Chondrocyte (in vitro differentiated cells): Measurements from ENCODE around the gene NBAS. TPM values are rescaled to one million over a fixed set of nuclear protein-coding genes. Genes with fewer than 3 reads are reported as not detected.

ENCODE experiments used
- DNase-seq: peaks from one replicate; pipeline ENCODE4 v3.0.0; 2021; ENCODE audit warnings: mixed read lengths, low spot score
- H3K27ac Mint-ChIP-seq: one replicate; pipeline ENCODE4 v1.8.0; 2021; ENCODE audit warnings: mild to moderate bottlenecking, moderate library complexity, mixed read lengths; ENCODE audit not compliant: unreplicated experiment
- H3K27me3 Mint-ChIP-seq: 2 replicates; pipeline ENCODE4 v1.8.0; 2021; ENCODE audit warnings: low read depth, mixed read lengths
- H3K36me3 Mint-ChIP-seq: 2 replicates; pipeline ENCODE4 v1.8.0; 2021; ENCODE audit warnings: low read depth, mixed read lengths
- H3K4me1 Mint-ChIP-seq: 2 replicates; pipeline ENCODE4 v1.8.0; 2021; ENCODE audit warnings: low read depth, mild to moderate bottlenecking, mixed read lengths
- H3K4me3 Mint-ChIP-seq: one replicate; pipeline ENCODE4 v1.8.0; 2021; ENCODE audit warnings: mild to moderate bottlenecking, moderate library complexity, mixed read lengths; ENCODE audit not compliant: unreplicated experiment
- H3K9me3 Mint-ChIP-seq: 2 replicates; pipeline ENCODE4 v1.8.0; 2021; ENCODE audit warnings: low read depth, mixed read lengths
- total RNA-seq: library from RNA; stranded (reverse); gene quantifications from 3 replicates; pipeline ENCODE4 v1.2.1, GENCODE V29; 2021
- TF ChIP-seq, protein P1 (sequence below): fragments of 200-600 bp; sonication (generic); IDR thresholded peaks from 2 replicates; pipeline ENCODE4 v1.5.0; 2021; ENCODE audit warnings: antibody characterized with exemption, mild to moderate bottlenecking, moderate library complexity

Gene NBAS
- total RNA-seq, 1 donor from 2014 or later: 47.6 TPM

DNA sequence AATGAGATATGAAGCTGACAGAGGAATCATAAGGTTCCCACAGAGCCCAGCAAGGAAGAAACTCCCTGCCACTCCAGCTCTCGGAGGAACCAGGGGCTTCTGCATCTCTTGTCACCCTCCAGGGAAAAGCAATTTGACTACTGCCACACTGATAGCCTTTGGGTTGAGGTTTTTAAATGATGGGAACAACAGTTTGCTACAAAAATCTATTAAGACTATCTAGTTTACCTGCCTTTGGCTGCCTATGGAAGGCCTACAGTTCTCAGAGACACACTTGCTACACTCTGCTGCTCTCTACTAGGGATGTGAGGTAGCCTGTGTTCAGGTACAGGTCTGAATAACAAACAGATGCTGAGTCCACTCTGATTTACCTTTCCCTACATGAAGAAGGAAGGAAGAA lies 161.9 kb downstream of the NBAS start:
- H3K27me3 Mint-ChIP-seq: no peaks in the 10 kb centered on the region
- H3K27ac Mint-ChIP-seq: no peak overlapping the region
- peaks cover 15% of the 10 kb centered on the region for H3K36me3 Mint-ChIP-seq
- no peak for DNase-seq
- no peaks in the 10 kb centered on the region for H3K4me1 Mint-ChIP-seq
- H3K9me3 Mint-ChIP-seq: peaks cover 6% of the 10 kb centered on the region
- TF ChIP-seq, protein P1, sequence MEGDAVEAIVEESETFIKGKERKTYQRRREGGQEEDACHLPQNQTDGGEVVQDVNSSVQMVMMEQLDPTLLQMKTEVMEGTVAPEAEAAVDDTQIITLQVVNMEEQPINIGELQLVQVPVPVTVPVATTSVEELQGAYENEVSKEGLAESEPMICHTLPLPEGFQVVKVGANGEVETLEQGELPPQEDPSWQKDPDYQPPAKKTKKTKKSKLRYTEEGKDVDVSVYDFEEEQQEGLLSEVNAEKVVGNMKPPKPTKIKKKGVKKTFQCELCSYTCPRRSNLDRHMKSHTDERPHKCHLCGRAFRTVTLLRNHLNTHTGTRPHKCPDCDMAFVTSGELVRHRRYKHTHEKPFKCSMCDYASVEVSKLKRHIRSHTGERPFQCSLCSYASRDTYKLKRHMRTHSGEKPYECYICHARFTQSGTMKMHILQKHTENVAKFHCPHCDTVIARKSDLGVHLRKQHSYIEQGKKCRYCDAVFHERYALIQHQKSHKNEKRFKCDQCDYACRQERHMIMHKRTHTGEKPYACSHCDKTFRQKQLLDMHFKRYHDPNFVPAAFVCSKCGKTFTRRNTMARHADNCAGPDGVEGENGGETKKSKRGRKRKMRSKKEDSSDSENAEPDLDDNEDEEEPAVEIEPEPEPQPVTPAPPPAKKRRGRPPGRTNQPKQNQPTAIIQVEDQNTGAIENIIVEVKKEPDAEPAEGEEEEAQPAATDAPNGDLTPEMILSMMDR: no peak
- H3K4me3 Mint-ChIP-seq: no peak overlapping the region

DNA sequence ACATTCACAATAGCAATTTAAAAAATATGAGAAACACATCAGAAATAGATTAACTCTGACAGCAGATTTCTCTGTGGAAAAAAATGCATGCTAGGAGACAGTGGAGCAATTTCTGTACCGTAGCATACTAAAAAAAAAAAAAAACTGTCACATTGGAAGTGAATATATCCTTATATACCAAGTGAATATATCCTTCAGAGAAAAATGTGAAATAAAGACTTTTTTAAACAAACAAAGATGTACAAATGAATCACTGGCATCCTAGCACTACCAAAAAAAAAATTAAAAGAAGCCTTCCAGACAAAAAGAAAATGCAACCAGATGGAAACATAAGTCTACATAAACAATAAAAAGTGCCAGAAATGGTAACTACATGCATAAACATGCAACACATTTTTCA lies 169.4 kb downstream of the NBAS start:
- Mint-ChIP-seq H3K27ac (no peak overlapping the region), H3K27me3 (no peaks in the 10 kb centered on the region), H3K36me3 (peaks cover 20% of the 10 kb centered on the region), H3K9me3 (peaks cover 4% of the 10 kb centered on the region), H3K4me3 (no peak overlapping the region), H3K4me1 (peaks cover 7% of the 10 kb centered on the region)
- TF ChIP-seq, protein P1: no peak
- no peak for DNase-seq

GRCh38 chr2:15389895-15390294 lies 171.2 kb downstream of the NBAS start:
- Mint-ChIP-seq H3K36me3 (peaks cover 19% of the 10 kb centered on the region), H3K4me3 (no peak overlapping the region), H3K4me1 (peaks cover 7% of the 10 kb centered on the region), H3K27me3 (no peaks in the 10 kb centered on the region), H3K27ac (no peak overlapping the region), H3K9me3 (peaks cover 4% of the 10 kb centered on the region)
- DNase-seq: no peak
- TF ChIP-seq, protein P1: no peak

- Mint-ChIP-seq H3K4me1 (peaks cover 7% of the 10 kb centered on the region), H3K27me3 (no peaks in the 10 kb centered on the region), H3K9me3 (peaks cover 4% of the 10 kb centered on the region), H3K36me3 (peaks cover 19% of the 10 kb centered on the region), H3K27ac (no peak overlapping the region), H3K4me3 (no peak overlapping the region)
- DNase-seq: no peak
- TF ChIP-seq, protein P1: no peak
Observed at GRCh38 chr2:15389326-15389700, 171.8 kb downstream of the NBAS start.

- H3K4me1 Mint-ChIP-seq: peaks cover 7% of the 10 kb centered on the region
- TF ChIP-seq, protein P1: no peak
- peaks cover 17% of the 10 kb centered on the region for H3K36me3 Mint-ChIP-seq
- peaks cover 4% of the 10 kb centered on the region for H3K9me3 Mint-ChIP-seq
- no peak overlapping the region for H3K4me3 Mint-ChIP-seq
- no peak for DNase-seq
- no peaks in the 10 kb centered on the region for H3K27me3 Mint-ChIP-seq
- H3K27ac Mint-ChIP-seq: no peak overlapping the region
Observed at GRCh38 chr2:15388406-15389325, 172.5 kb downstream of the NBAS start.
